K562 (cell line): ENCODE data around the gene C1orf105. TPM values are rescaled to one million over a fixed set of nuclear protein-coding genes. Genes with fewer than 3 reads are reported as not detected.
A peak's percentile ranks its signal among the peaks of the same experiment; 100 is the strongest.

Experiments
- ATAC-seq: fragments of 200-7000 bp; cut with Tn5 transposase; 3 replicates; pipeline ENCODE4 v1.9.1; 2020; ENCODE audit warnings: moderate library complexity
- BruUV-seq: library from RNA; stranded (reverse); fragments of 400-500 nt; replicated peaks from 2 replicates; lab custom pipeline; 2021; lab: Mats Ljungman, UMichigan
- CTCF ChIA-PET: fragments of 300-600 bp; formaldehyde crosslinking; extraction: SDS; loops from one replicate; lab custom pipeline; 2021; ENCODE audit warnings: low intra/inter-chr PET ratio; lab: Yijun Ruan, JAX
- POLR2A ChIA-PET: fragments of 300-600, 350-650 bp; sonication (Branson Sonifier 250); formaldehyde crosslinking; extraction: SDS; loops from one replicate; lab custom pipeline; 2021; ENCODE audit warnings: antibody characterized with exemption, inconsistent platforms; lab: Yijun Ruan, JAX
- DNase-seq, 4 experiments: peaks; one replicate each; pipeline versions ENCODE4 v3.0.0 to v3.0.0-alpha.2; 2011 to 2018; ENCODE audit warnings: low spot score in 3 of 4, mixed read lengths in 3 of 4; ENCODE audit errors: extremely low read depth in 1 of 4
- FAIRE-seq: peaks from 2 replicates; lab custom pipeline; 2011; peaks lifted over from hg19 to GRCh38; lab: Jason Lieb, UNC
- H2AFZ ChIP-seq: 2 replicates; pipeline ENCODE4 v1.6.0; 2011; ENCODE audit warnings: low read depth, low read length, control low read depth, inconsistent platforms
- H3K27ac ChIP-seq: fragments of 200-600 bp; 3 replicates; pipeline ENCODE4 v1.8.0; 2011; ENCODE audit warnings: low read depth, mild to moderate bottlenecking, control low read depth, inconsistent platforms, low read length, moderate library complexity, mixed read lengths; ENCODE audit errors: extremely low read depth
- H3K27me3 ChIP-seq, 2 experiments: fragments of 300-600 bp in 1 of 2; 2 replicates in 1 of 2; 3 replicates in 1 of 2; pipeline versions ENCODE4 v1.6.0 to v1.8.0; 2011; ENCODE audit warnings: inconsistent platforms in 2 of 2, low read length in 2 of 2, mild to moderate bottlenecking in 1 of 2, mixed read lengths in 1 of 2, moderate library complexity in 1 of 2; ENCODE audit not compliant: control insufficient read depth in 2 of 2, insufficient read depth in 2 of 2
- H3K36me3 ChIP-seq: fragments of 300-600 bp; 3 replicates; pipeline ENCODE4 v1.8.0; 2011; ENCODE audit warnings: mild to moderate bottlenecking, low read length, inconsistent platforms; ENCODE audit not compliant: control insufficient read depth, insufficient read depth
- H3K4me1 ChIP-seq, 2 experiments: fragments of 200-600 bp in 1 of 2; replicated peaks in 1 of 2; 2 replicates in 1 of 2; 3 replicates in 1 of 2; pipeline versions ENCODE4 v1.5.1 to v1.8.0; 2011; ENCODE audit warnings: inconsistent platforms in 2 of 2, low read length in 2 of 2, mild to moderate bottlenecking in 1 of 2, mixed read lengths in 1 of 2, moderate library complexity in 1 of 2; ENCODE audit not compliant: control insufficient read depth in 2 of 2, insufficient read depth in 2 of 2
- H3K4me2 ChIP-seq: 2 replicates; pipeline ENCODE4 v1.6.1; 2011; ENCODE audit warnings: low read length, control low read depth, inconsistent platforms, mixed read lengths; ENCODE audit not compliant: insufficient read depth
- H3K4me3 ChIP-seq: fragments of 200-600 bp; sonication (generic), shearing (Covaris generic); 2 replicates; pipeline ENCODE4 v1.5.1; 2016; ENCODE audit warnings: control low read depth, inconsistent platforms
- H3K79me2 ChIP-seq: fragments of 200-600 bp; 3 replicates; pipeline ENCODE4 v1.8.0; 2011; ENCODE audit warnings: low read length, inconsistent platforms; ENCODE audit not compliant: control insufficient read depth, insufficient read depth
- H3K9ac ChIP-seq, 2 experiments: 2 replicates each; pipeline versions ENCODE4 v1.6.0 to v1.6.1; 2011; ENCODE audit warnings: low read depth in 2 of 2, low read length in 2 of 2, control low read depth in 1 of 2, inconsistent platforms in 1 of 2, mild to moderate bottlenecking in 1 of 2, mixed read lengths in 1 of 2; ENCODE audit not compliant: insufficient read depth in 1 of 2
- H3K9me1 ChIP-seq: one replicate; pipeline ENCODE4 v1.6.0; 2011; ENCODE audit warnings: inconsistent platforms, mild to moderate bottlenecking, low read length, moderate library complexity; ENCODE audit not compliant: control insufficient read depth, insufficient read depth
- H3K9me3 ChIP-seq: replicated peaks from 2 replicates; pipeline ENCODE4 v1.5.1; 2011; ENCODE audit warnings: low read depth, low read length, inconsistent platforms; ENCODE audit not compliant: control insufficient read depth, insufficient read depth
- H4K20me1 ChIP-seq: replicated peaks from 2 replicates; pipeline ENCODE4 v1.6.1; 2011; ENCODE audit warnings: low read length, inconsistent platforms, mixed read lengths; ENCODE audit not compliant: control insufficient read depth, insufficient read depth
- BRF1 ChIP-seq: IDR thresholded peaks from 3 replicates; pipeline ENCODE4 v1.6.1; 2011; ENCODE audit warnings: borderline replicate concordance, mild to moderate bottlenecking; ENCODE audit not compliant: insufficient read length; ENCODE audit errors: extremely low read depth
- CEBPB ChIP-seq: fragments of 450-650 bp; IDR thresholded peaks from 2 replicates; pipeline ENCODE4 v1.6.1; 2016; ENCODE audit warnings: missing genetic modification characterization, missing compliant biosample characterization
- SAFB2 ChIP-seq: fragments of 200-400 bp; formaldehyde crosslinking; IDR thresholded peaks from 2 replicates; pipeline ENCODE4 v1.6.1; 2018; ENCODE audit warnings: borderline replicate concordance, low read length, low read depth, moderate library complexity; ENCODE audit not compliant: severe bottlenecking
- TAL1 ChIP-seq: fragments of 450-650 bp; IDR thresholded peaks from 2 replicates; pipeline ENCODE4 v1.6.1; 2016; ENCODE audit warnings: mild to moderate bottlenecking
- USF2 ChIP-seq: sonication (generic); formaldehyde crosslinking; IDR thresholded peaks from 2 replicates; pipeline ENCODE4 v1.5.0; 2020; ENCODE audit warnings: missing genetic modification reagents
- ZNF780A ChIP-seq: fragments of 250-450 bp; sonication (Bioruptor Pico); IDR thresholded peaks from 2 replicates; pipeline ENCODE4 v1.5.0; 2021; ENCODE audit warnings: mild to moderate bottlenecking
- WGBS: fragments of 100-300 bp; shearing (Covaris generic); methylation state at CpG from one replicate; pipeline ENCODE4 v1.1.6; 2016; ENCODE audit warnings: low coverage, mixed read lengths; ENCODE audit not compliant: insufficient coverage; ENCODE audit errors: missing lambda C conversion rate; 5-methylcytosine and 5-hydroxymethylcytosine counted together
- in situ Hi-C: fragments of 300-500 bp; cut with MboI; formaldehyde crosslinking; loops from 4 replicates; pipeline ENCODE4 v1.15.0; 2018; ENCODE audit warnings: inconsistent platforms, mixed read lengths
- intact Hi-C: fragments of 100-400 bp; cut with micrococcal nuclease; formaldehyde crosslinking; loops from 2 replicates; pipeline ENCODE4 v1.14.2; 2022
- polyA plus RNA-seq, 8 experiments: library from polyadenylated mRNA; depleted of rRNA in 4 of 8; stranded (reverse) in 5 of 8; unstranded in 3 of 8; fragments of >200 nt; fragmentation: Nextera tagmentation in 2 of 8; fragmentation: Illumina TruSeq in 1 of 8; extraction: Ambion mirVana in 2 of 8; extraction: Trizol in 1 of 8; gene quantifications; 2 replicates each; pipeline versions ENCODE4 v1.2.1 to v1.2.3, GENCODE V29; 2011 to 2014; ENCODE audit warnings: inconsistent platforms in 1 of 8, missing spikeins in 1 of 8
- total RNA-seq, 7 experiments: library from RNA; depleted of rRNA in 6 of 7; stranded (reverse); fragments of >200 nt in 6 of 7; fragmentation: Illumina TruSeq in 2 of 7; extraction: Trizol in 2 of 7; gene quantifications; 2 replicates each; pipeline versions ENCODE4 v1.2.1 to v1.2.3, GENCODE V29; 2011 to 2021; ENCODE audit warnings: low replicate concordance in 1 of 7

C1orf105 gene
- total and polyA plus RNA-seq, 9 of the 15 experiments (the other 6 are each of a cell fraction or from before 2014, with no cell fraction given): 0.08 TPM; not detected in 8

DNA sequence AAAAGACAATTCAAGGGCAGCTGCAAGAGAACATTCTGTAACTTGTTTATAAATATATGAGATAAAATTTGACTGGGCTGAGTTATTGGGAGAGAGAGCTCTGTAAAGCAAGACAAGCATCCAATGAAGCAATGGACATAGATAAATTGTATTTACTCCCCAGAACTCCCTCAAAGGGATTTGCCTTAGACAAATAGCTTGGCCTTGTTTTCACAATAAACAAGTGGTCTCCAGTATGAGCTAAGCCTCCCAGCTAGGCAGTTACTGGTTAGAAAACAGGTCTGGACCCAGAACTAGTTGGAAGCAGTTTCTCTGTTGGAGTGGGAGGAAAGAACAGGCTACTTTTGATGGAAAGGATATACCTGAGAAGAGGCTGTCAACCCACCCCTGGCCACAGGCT lies 87.3 kb downstream of the C1orf105 start:
- in situ Hi-C loops (no loop called here), intact Hi-C loops (no loop called here)
- no peak for DNase-seq
- Histone ChIP-seq H3K9me3 (no peaks in the 10 kb centered on the region), H3K27ac (no peak overlapping the region), H3K9ac (no peak overlapping the region), H3K4me1 (no peaks in the 10 kb centered on the region), H3K79me2 (no peaks in the 10 kb centered on the region), H3K27me3 (no peaks in the 10 kb centered on the region; a peak in 1 of 5 replicates), H3K4me2 (no peak overlapping the region), H4K20me1 (no peaks in the 10 kb centered on the region), H3K36me3 (no peaks in the 10 kb centered on the region), H3K4me3 (no peak overlapping the region), H2AFZ (no peak overlapping the region), H3K9me1 (no peaks in the 10 kb centered on the region)
- ChIA-PET POLR2A (interaction anchor here (1.2 to 2.0 kb wide), 4 partner anchors 9 to 25 kb away, joined by 3 to 6 read pairs (median 4); partner anchors contain the start of gene SUCO), CTCF (no interaction called here)
- ATAC-seq: peak; percentile 50; the same call in 2 of the 3 replicates
- TF ChIP-seq BRF1 (no peak), SAFB2 (no peak), ZNF780A (no peak), TAL1 (no peak)
- no TSS peak for BruUV-seq
- FAIRE-seq: no peak

DNA sequence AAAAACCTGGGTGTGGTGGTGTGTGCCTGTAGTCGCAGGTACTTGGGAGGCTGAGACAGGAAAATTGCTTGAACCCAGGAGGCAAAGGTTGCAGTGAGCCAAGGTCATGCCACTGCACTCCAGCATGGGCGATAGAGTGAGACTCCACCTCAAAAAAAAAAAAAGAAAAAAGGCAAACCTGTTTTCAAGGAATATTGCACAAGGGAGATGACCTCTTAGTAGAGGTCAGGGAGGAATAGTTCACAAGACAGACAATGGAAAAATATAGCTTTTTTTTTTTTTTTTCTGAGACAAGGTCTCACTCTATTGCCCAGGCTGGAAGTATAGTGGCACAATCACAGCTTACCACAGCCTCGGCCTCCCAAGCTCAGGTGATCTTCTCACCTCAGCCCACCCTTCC lies 90.0 kb downstream of the C1orf105 start:
- Histone ChIP-seq H4K20me1 (no peaks in the 10 kb centered on the region), H3K9ac (no peak overlapping the region), H3K27me3 (no peaks in the 10 kb centered on the region), H3K27ac (no peak overlapping the region), H3K79me2 (no peaks in the 10 kb centered on the region), H3K4me2 (no peak overlapping the region), H3K4me1 (peaks cover 0 to 11% of the 10 kb centered on the region in 2 experiments; a peak in 1 of 5 replicates), H3K36me3 (no peaks in the 10 kb centered on the region), H3K9me1 (no peaks in the 10 kb centered on the region), H2AFZ (no peak overlapping the region), H3K9me3 (no peaks in the 10 kb centered on the region; the same call in 1 of the 2 replicates), H3K4me3 (no peak overlapping the region)
- no peak for ATAC-seq
- FAIRE-seq: no peak
- intact Hi-C loops (no loop called here), in situ Hi-C loops (no loop called here)
- DNase-seq: no peak
- TF ChIP-seq USF2 (CRISPR knock-in tag) (no peak), CEBPB (tag) (peak; percentile 26; the same call in 1 of the 2 replicates)
- ChIA-PET POLR2A (interaction anchor here (0.8 kb wide), 2 partner anchors 11 to 21 kb away, joined by 4 read pairs; no protein-coding TSS in a partner anchor), CTCF (interaction anchor here (0.6 to 0.7 kb wide), 2 partner anchors 9 to 84 kb away, joined by 3 to 4 read pairs; no protein-coding TSS in a partner anchor)
- no TSS peak for BruUV-seq
- WGBS: 50% methylated on average over 1 of the region's 3 CpGs
